ENCODE results near the gene ANKMY2.

DNA sequence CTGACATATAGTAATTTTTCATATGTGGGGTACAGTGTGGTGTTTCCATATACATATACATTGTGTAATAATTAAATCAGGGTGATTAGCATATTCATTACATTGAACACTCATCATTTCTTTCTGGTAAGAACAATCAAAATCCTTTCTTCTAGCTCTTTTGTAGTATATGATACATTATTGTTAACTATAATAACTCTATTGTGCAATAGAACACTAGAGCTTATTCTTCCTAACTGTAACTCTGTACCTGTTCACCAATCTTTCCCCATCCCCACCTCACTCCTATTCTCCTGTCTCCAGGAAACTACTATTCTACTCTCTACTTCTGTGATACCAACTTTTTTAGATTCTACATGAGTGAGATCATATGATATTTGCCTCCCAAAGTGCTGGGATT, 9.8 kb upstream of the ANKMY2 start:
- TF ChIP-seq, protein P1, sequence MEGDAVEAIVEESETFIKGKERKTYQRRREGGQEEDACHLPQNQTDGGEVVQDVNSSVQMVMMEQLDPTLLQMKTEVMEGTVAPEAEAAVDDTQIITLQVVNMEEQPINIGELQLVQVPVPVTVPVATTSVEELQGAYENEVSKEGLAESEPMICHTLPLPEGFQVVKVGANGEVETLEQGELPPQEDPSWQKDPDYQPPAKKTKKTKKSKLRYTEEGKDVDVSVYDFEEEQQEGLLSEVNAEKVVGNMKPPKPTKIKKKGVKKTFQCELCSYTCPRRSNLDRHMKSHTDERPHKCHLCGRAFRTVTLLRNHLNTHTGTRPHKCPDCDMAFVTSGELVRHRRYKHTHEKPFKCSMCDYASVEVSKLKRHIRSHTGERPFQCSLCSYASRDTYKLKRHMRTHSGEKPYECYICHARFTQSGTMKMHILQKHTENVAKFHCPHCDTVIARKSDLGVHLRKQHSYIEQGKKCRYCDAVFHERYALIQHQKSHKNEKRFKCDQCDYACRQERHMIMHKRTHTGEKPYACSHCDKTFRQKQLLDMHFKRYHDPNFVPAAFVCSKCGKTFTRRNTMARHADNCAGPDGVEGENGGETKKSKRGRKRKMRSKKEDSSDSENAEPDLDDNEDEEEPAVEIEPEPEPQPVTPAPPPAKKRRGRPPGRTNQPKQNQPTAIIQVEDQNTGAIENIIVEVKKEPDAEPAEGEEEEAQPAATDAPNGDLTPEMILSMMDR (IDR thresholded peaks at IDR 0.05): no peak
- no peak for TF ChIP-seq ZFX (IDR thresholded peaks at IDR 0.05; ENCODE audit: borderline replicate concordance)
